HepG2 (cell line): ENCODE data around the gene TATDN3. TPM values are rescaled to one million over a fixed set of nuclear protein-coding genes. Genes with fewer than 3 reads are reported as not detected.

Experiments used
- ADNP ChIP-seq: sonication (generic); formaldehyde crosslinking; IDR thresholded peaks from 2 replicates; pipeline ENCODE4 v1.4.0; 2020; ENCODE audit warnings: missing genetic modification reagents
- ARNT2 ChIP-seq: sonication (generic); formaldehyde crosslinking; IDR thresholded peaks from 2 replicates; pipeline ENCODE4 v1.8.0; 2022; ENCODE audit warnings: mild to moderate bottlenecking, low read depth, missing genetic modification reagents, moderate library complexity
- CERS6 ChIP-seq: sonication (generic); formaldehyde crosslinking; IDR thresholded peaks from 2 replicates; pipeline ENCODE4 v1.5.0; 2020; ENCODE audit warnings: missing genetic modification reagents
- FOXK1 ChIP-seq: sonication (generic); formaldehyde crosslinking; IDR thresholded peaks from 2 replicates; pipeline ENCODE4 v1.4.0; 2020; ENCODE audit warnings: low read depth, missing genetic modification reagents, borderline replicate concordance
- GATAD1 ChIP-seq: IDR thresholded peaks from 2 replicates; pipeline ENCODE4 v1.6.1; 2016; ENCODE audit warnings: missing genetic modification reagents, missing compliant biosample characterization
- HDAC6 ChIP-seq: fragments of 200-600 bp; sonication (generic); IDR thresholded peaks from 2 replicates; pipeline ENCODE4 v1.7.0; 2017; ENCODE audit warnings: mild to moderate bottlenecking, antibody characterized with exemption, low read length, low read depth
- HOMEZ ChIP-seq: IDR thresholded peaks from 2 replicates; pipeline ENCODE4 v1.6.1; 2016; ENCODE audit warnings: low read depth
- MYNN ChIP-seq: sonication (generic); formaldehyde crosslinking; IDR thresholded peaks from 2 replicates; pipeline ENCODE4 v1.4.0; 2020; ENCODE audit warnings: mild to moderate bottlenecking, low read depth, missing genetic modification reagents
- PHB2 ChIP-seq: fragments of 450-650 bp; IDR thresholded peaks from 2 replicates; pipeline ENCODE4 v1.6.1; 2018; ENCODE audit not compliant: partially characterized antibody
- RBFOX2 ChIP-seq: fragments of 200-400 bp; formaldehyde crosslinking; IDR thresholded peaks from 2 replicates; pipeline ENCODE4 v1.6.1; 2017; ENCODE audit warnings: low read depth, mild to moderate bottlenecking, low read length
- ZNF235 ChIP-seq: sonication (generic); formaldehyde crosslinking; IDR thresholded peaks from 2 replicates; pipeline ENCODE4 v1.8.1; 2023; ENCODE audit warnings: mild to moderate bottlenecking, missing genetic modification reagents, borderline replicate concordance
- ZNF296 ChIP-seq: sonication (generic); formaldehyde crosslinking; conservative IDR thresholded peaks from 2 replicates; pipeline ENCODE4 v1.5.0; 2020; ENCODE audit warnings: mild to moderate bottlenecking, missing genetic modification reagents
- ZNF350 ChIP-seq: sonication (generic); formaldehyde crosslinking; IDR thresholded peaks from 2 replicates; pipeline ENCODE4 v1.4.0; 2020; ENCODE audit warnings: mild to moderate bottlenecking, low read depth, missing genetic modification reagents, borderline replicate concordance
- ZNF891 ChIP-seq: sonication (generic); formaldehyde crosslinking; IDR thresholded peaks from 2 replicates; pipeline ENCODE4 v1.5.0; 2020; ENCODE audit warnings: mild to moderate bottlenecking, missing genetic modification reagents
- ZSCAN30 ChIP-seq: sonication (generic); formaldehyde crosslinking; IDR thresholded peaks from 2 replicates; pipeline ENCODE4 v1.5.0; 2020; ENCODE audit warnings: mild to moderate bottlenecking, missing genetic modification reagents
- polyA plus RNA-seq, 8 experiments: library from polyadenylated mRNA; depleted of rRNA in 3 of 8; stranded (reverse) in 7 of 8; unstranded in 1 of 8; fragments of >200 nt; fragmentation: Illumina TruSeq in 4 of 8; extraction: Trizol in 4 of 8; gene quantifications; 2 replicates each; pipeline versions ENCODE4 v1.2.1 to v1.2.3, GENCODE V29; 2011 to 2016; ENCODE audit warnings: low read depth in 4 of 8, missing spikeins in 1 of 8, mixed read lengths in 1 of 8; ENCODE audit not compliant: insufficient read depth in 1 of 8
- total RNA-seq, 5 experiments: library from RNA; depleted of rRNA; stranded (reverse); fragments of >200 nt; fragmentation: Illumina TruSeq; extraction: Trizol; gene quantifications; 2 replicates each; pipeline ENCODE4 v1.2.3, GENCODE V29; 2016; ENCODE audit warnings: low read depth in 1 of 5
- TF ChIP-seq, protein P1 (sequence below): sonication (generic); formaldehyde crosslinking; IDR thresholded peaks from 2 replicates; pipeline ENCODE4 v1.5.0; 2020; ENCODE audit warnings: mild to moderate bottlenecking, missing genetic modification reagents
- TF ChIP-seq, protein P2 (sequence below): IDR thresholded peaks from 2 replicates; pipeline ENCODE4 v1.6.1; 2016
- TF ChIP-seq, protein P3 (sequence below): sonication (generic); formaldehyde crosslinking; IDR thresholded peaks from 2 replicates; pipeline ENCODE4 v1.5.0; 2020; ENCODE audit warnings: mild to moderate bottlenecking, missing genetic modification reagents, borderline replicate concordance

The TATDN3 gene
- total and polyA plus RNA-seq, 2 of the 13 experiments (the other 11 are each of a cell fraction or from before 2014, with no cell fraction given) = 7.3 to 8.6 TPM

DNA sequence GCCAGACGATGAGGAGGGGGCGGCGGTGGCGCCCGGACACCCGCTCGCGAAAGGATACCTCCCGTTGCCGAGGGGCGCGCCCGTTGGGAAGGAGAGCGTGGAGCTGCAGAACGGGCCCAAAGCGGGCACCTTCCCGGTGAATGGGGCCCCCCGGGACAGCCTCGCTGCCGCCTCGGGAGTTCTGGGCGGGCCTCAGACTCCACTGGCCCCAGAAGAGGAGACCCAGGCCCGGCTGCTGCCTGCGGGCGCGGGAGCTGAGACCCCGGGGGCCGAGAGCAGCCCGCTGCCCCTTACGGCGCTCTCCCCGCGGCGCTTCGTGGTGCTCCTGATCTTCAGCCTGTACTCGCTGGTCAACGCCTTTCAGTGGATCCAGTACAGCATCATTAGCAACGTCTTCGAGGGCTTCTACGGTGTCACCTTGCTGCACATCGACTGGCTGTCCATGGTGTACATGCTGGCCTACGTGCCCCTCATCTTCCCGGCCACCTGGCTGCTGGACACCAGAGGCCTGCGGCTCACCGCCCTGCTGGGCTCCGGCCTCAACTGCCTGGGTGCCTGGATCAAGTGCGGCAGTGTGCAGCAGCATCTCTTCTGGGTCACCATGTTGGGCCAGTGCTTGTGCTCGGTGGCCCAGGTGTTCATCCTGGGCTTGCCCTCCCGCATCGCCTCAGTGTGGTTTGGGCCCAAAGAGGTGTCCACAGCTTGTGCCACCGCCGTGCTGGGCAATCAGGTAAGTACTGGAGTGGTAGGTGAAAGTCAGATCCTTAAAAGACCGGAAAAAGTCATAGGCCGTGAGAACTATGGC is 67.0 kb downstream of the TATDN3 start (continued):
- TF ChIP-seq, protein P1, sequence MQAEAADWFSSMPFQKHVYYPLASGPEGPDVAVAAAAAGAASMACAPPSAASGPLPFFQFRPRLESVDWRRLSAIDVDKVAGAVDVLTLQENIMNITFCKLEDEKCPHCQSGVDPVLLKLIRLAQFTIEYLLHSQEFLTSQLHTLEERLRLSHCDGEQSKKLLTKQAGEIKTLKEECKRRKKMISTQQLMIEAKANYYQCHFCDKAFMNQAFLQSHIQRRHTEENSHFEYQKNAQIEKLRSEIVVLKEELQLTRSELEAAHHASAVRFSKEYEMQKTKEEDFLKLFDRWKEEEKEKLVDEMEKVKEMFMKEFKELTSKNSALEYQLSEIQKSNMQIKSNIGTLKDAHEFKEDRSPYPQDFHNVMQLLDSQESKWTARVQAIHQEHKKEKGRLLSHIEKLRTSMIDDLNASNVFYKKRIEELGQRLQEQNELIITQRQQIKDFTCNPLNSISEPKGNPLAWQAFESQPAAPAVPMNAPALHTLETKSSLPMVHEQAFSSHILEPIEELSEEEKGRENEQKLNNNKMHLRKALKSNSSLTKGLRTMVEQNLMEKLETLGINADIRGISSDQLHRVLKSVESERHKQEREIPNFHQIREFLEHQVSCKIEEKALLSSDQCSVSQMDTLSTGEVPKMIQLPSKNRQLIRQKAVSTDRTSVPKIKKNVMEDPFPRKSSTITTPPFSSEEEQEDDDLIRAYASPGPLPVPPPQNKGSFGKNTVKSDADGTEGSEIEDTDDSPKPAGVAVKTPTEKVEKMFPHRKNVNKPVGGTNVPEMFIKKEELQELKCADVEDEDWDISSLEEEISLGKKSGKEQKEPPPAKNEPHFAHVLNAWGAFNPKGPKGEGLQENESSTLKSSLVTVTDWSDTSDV = peak; percentile 8; the same call in 1 of the 2 replicates
- TF ChIP-seq, protein P2, sequence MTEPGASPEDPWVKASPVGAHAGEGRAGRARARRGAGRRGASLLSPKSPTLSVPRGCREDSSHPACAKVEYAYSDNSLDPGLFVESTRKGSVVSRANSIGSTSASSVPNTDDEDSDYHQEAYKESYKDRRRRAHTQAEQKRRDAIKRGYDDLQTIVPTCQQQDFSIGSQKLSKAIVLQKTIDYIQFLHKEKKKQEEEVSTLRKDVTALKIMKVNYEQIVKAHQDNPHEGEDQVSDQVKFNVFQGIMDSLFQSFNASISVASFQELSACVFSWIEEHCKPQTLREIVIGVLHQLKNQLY = no peak
- TF ChIP-seq CERS6 (CRISPR knock-in tag) = no peak
- TF ChIP-seq ZNF891 = no peak
- no peak; the same call in 1 of the 2 replicates for TF ChIP-seq ZNF350 (CRISPR knock-in tag)
- no peak for TF ChIP-seq ADNP
- no peak for TF ChIP-seq ZNF235 (CRISPR knock-in tag)
- no peak for TF ChIP-seq ARNT2 (CRISPR knock-in tag)
- TF ChIP-seq ZSCAN30 = no peak
- TF ChIP-seq, protein P3, sequence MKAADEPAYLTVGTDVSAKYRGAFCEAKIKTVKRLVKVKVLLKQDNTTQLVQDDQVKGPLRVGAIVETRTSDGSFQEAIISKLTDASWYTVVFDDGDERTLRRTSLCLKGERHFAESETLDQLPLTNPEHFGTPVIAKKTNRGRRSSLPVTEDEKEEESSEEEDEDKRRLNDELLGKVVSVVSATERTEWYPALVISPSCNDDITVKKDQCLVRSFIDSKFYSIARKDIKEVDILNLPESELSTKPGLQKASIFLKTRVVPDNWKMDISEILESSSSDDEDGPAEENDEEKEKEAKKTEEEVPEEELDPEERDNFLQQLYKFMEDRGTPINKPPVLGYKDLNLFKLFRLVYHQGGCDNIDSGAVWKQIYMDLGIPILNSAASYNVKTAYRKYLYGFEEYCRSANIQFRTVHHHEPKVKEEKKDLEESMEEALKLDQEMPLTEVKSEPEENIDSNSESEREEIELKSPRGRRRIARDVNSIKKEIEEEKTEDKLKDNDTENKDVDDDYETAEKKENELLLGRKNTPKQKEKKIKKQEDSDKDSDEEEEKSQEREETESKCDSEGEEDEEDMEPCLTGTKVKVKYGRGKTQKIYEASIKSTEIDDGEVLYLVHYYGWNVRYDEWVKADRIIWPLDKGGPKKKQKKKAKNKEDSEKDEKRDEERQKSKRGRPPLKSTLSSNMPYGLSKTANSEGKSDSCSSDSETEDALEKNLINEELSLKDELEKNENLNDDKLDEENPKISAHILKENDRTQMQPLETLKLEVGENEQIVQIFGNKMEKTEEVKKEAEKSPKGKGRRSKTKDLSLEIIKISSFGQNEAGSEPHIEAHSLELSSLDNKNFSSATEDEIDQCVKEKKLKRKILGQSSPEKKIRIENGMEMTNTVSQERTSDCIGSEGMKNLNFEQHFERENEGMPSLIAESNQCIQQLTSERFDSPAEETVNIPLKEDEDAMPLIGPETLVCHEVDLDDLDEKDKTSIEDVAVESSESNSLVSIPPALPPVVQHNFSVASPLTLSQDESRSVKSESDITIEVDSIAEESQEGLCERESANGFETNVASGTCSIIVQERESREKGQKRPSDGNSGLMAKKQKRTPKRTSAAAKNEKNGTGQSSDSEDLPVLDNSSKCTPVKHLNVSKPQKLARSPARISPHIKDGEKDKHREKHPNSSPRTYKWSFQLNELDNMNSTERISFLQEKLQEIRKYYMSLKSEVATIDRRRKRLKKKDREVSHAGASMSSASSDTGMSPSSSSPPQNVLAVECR (CRISPR knock-in tag) = peak; percentile 74
- 0 out of 2 replicates have a peak, but pooled peaks have one; percentile 35 for TF ChIP-seq ZNF296 (CRISPR knock-in tag)
- TF ChIP-seq MYNN (CRISPR knock-in tag) = no peak
- no peak for TF ChIP-seq GATAD1
- TF ChIP-seq PHB2 = no peak
- no peak for TF ChIP-seq HOMEZ (CRISPR knock-in tag)
- no peak for TF ChIP-seq FOXK1 (CRISPR knock-in tag)
- TF ChIP-seq HDAC6 = no peak
- peak; percentile 82 for TF ChIP-seq RBFOX2
